ENCODE results near the gene EPAS1. TPM values are rescaled to one million over a fixed set of nuclear protein-coding genes. Genes with fewer than 3 reads are reported as not detected.
A peak's percentile ranks its signal among the peaks of the same experiment; 100 is the strongest.

The EPAS1 gene
- total RNA-seq, 1 donor from 2014 or later = 4.4 TPM

DNA sequence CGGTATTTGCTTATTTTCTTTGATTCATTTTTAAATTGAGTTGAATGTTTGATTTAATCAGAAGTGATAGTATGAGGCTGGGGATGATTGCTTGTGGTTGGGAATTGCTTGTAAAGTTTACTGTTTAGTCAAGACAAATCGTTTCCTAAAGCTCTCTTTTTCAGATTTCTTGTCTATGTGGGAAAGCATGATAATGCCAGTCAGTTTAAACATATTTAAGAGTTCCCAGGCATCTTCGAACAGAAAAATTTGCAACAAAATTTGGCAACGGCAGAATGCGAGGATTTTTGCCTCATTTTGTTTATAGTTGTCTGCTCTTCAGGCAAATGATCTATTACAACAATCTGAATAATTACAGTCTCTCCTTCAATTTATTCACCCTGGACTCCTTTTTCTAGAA is 22.5 kb downstream of the EPAS1 start:
- H3K9me3 Mint-ChIP-seq = no peaks in the 10 kb centered on the region
- H3K27me3 Mint-ChIP-seq (ENCODE audit: low read depth) = no peaks in the 10 kb centered on the region
- TF ChIP-seq CTCF (IDR thresholded peaks at IDR 0.05; ENCODE audit: unreplicated experiment) = no peak
- peaks cover 27% of the 10 kb centered on the region for H3K4me1 Mint-ChIP-seq
- peak overlapping the region; percentile 59 for H3K27ac Mint-ChIP-seq
- no peak overlapping the region for H3K4me3 Mint-ChIP-seq
- H3K36me3 Mint-ChIP-seq = no peaks in the 10 kb centered on the region
- no peak for DNase-seq (ENCODE audit: low spot score in 2 of 2, unreplicated experiment in 2 of 2)

DNA sequence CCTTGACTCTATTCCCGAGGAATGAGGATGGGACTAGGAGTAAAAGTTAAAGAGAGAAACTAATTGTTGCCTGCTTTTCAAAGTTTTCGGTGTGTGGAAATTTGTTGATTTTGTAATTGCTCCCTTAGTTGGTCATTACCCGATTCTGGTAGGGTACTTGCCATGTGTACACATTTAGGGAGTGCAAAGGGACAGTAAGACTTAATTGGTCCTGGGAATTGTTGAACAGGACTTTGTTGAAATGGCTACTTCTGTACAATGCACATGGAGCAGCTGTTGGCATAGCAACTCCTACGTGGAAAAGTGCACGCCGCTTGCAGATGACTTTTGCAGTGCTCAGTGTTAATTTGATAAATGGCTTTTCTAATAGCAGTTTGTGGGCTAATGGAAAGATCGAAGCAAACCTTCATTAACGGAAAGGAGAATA is 22.9 kb downstream of the EPAS1 start:
- Mint-ChIP-seq H3K4me3 (no peak overlapping the region), H3K36me3 (no peaks in the 10 kb centered on the region), H3K27ac (peak overlapping the region; percentile 59), H3K9me3 (no peaks in the 10 kb centered on the region), H3K4me1 (peaks cover 25% of the 10 kb centered on the region), H3K27me3 (ENCODE audit: low read depth) (no peaks in the 10 kb centered on the region)
- no peak for TF ChIP-seq CTCF (IDR thresholded peaks at IDR 0.05; ENCODE audit: unreplicated experiment)
- no peak for DNase-seq (ENCODE audit: low spot score in 2 of 2, unreplicated experiment in 2 of 2)

- Mint-ChIP-seq H3K4me1 (peaks cover 36% of the 10 kb centered on the region), H3K9me3 (no peaks in the 10 kb centered on the region), H3K27me3 (ENCODE audit: low read depth) (no peaks in the 10 kb centered on the region), H3K27ac (no peak overlapping the region), H3K36me3 (no peaks in the 10 kb centered on the region), H3K4me3 (no peak overlapping the region)
- no peak for TF ChIP-seq CTCF (IDR thresholded peaks at IDR 0.05; ENCODE audit: unreplicated experiment)
- no peak for DNase-seq (ENCODE audit: low spot score in 2 of 2, unreplicated experiment in 2 of 2)
Observed at GRCh38 chr2:46323730-46324129, 26.5 kb downstream of the EPAS1 start.

DNA sequence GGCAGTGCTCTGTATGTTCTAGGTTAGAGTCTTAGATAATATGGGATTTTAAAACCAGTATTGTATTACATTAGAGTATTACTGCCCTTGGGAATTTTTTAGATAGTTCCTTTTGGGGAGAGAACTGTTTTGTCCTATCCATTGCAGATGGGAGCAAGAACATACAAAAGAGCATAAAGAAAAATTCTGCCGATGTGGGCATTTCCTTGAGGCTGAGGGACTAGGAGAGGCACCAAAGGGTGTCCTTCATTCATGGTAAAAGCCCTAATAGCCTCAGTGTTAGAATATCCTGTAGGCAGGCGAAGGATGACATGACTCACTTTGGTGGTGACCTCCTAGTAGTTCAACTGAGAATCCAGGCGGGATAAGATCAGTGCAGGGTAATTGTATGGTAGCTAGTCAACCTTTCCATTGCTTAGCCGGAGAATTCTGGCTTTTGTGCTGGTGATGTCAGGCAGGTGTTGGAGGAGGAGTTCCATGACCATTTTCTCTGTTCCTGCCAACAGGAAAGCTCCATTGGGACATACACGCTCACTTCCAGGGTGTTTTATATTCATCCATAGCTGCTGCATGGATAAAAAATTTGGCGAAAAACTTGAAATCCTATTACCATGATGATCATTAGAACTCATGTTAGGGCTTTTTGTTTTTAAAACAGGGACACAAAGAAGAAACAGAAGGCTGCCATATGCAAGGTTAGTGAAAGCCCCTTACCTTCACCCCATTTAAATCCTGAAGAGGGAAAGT is 28.1 kb downstream of the EPAS1 start:
- Mint-ChIP-seq H3K4me3 (no peak overlapping the region), H3K27me3 (ENCODE audit: low read depth) (no peaks in the 10 kb centered on the region), H3K4me1 (peaks cover 27% of the 10 kb centered on the region), H3K9me3 (no peaks in the 10 kb centered on the region), H3K27ac (no peak overlapping the region), H3K36me3 (no peaks in the 10 kb centered on the region)
- TF ChIP-seq CTCF (IDR thresholded peaks at IDR 0.05; ENCODE audit: unreplicated experiment) = no peak
- DNase-seq (ENCODE audit: low spot score in 2 of 2, unreplicated experiment in 2 of 2) = no peak

GRCh38 chr2:46326231-46326980 is 29.2 kb downstream of the EPAS1 start:
- H3K27me3 Mint-ChIP-seq (ENCODE audit: low read depth) = no peaks in the 10 kb centered on the region
- peaks cover 34% of the 10 kb centered on the region for H3K4me1 Mint-ChIP-seq
- no peaks in the 10 kb centered on the region for H3K9me3 Mint-ChIP-seq
- no peak overlapping the region for H3K4me3 Mint-ChIP-seq
- no peak for DNase-seq (ENCODE audit: low spot score in 2 of 2, unreplicated experiment in 2 of 2)
- TF ChIP-seq CTCF (IDR thresholded peaks at IDR 0.05; ENCODE audit: unreplicated experiment) = no peak
- H3K27ac Mint-ChIP-seq = peak overlapping the region; percentile 35
- no peaks in the 10 kb centered on the region for H3K36me3 Mint-ChIP-seq

Measured in mesothelial cell of epicardium (in vitro differentiated cells).